GM12873 (cell line): ENCODE data around the gene NOA1.

Source experiments
- CTCF ChIP-seq: IDR thresholded peaks from 2 replicates; pipeline ENCODE4 v1.5.1; 2012; ENCODE audit warnings: low read depth, mild to moderate bottlenecking, moderate library complexity, low read length, control low read depth; ENCODE audit not compliant: insufficient read depth; ENCODE audit errors: missing control alignments

Gene NOA1

GRCh38 chr4:56976283-56976836 lies 1.0 kb downstream of the NOA1 start:
- no peak for TF ChIP-seq CTCF

- TF ChIP-seq CTCF: no peak
Measured at GRCh38 chr4:56973336-56973735, 4.1 kb downstream of the NOA1 start.

DNA sequence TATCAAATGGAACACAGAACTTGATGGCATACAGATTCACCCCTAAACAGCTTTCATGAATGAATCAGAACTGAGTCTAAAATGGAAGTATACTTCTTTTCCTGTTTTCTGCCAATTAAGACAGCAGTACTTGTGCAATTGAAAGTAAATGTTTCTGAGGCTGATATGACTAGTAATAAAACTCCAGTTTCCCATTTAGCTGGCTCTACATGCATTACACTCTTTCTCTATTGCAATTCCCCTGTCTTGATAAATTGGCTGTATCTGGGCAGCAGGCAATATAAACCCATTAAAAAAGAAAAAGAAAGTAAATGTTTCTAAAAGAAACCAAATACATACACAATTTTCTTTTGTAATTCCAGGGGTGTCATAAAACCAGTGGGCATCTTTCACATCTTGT lies 4.6 kb downstream of the NOA1 start:
- no peak for TF ChIP-seq CTCF

GRCh38 chr4:56972389-56972788 lies 5.0 kb downstream of the NOA1 start:
- no peak for TF ChIP-seq CTCF

- no peak for TF ChIP-seq CTCF
Measured at GRCh38 chr4:56971383-56971782, 6.0 kb downstream of the NOA1 start.

DNA sequence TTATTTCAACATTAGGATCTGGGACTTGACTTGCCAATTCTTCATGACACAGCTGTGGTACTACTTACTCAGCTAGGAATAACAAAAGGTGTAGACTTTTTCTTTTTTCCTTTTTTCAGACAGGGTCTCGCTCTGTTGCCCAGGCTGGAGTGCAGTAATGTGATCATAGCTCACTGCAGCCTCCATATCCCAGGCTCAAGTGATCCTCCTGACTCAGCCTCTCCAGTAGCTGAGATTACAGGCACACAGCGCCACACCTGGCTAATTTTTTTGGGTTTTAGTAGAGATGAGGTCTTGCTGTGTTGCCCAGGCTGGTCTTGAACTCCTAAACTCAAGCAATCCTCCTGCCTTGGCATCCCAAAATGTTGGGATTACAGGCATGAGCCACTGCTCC lies 16.3 kb downstream of the NOA1 start:
- TF ChIP-seq CTCF: no peak

GRCh38 chr4:56959100-56959499 lies 18.3 kb downstream of the NOA1 start:
- no peak for TF ChIP-seq CTCF
